ENCODE measurements around the gene TANC1.

DNA sequence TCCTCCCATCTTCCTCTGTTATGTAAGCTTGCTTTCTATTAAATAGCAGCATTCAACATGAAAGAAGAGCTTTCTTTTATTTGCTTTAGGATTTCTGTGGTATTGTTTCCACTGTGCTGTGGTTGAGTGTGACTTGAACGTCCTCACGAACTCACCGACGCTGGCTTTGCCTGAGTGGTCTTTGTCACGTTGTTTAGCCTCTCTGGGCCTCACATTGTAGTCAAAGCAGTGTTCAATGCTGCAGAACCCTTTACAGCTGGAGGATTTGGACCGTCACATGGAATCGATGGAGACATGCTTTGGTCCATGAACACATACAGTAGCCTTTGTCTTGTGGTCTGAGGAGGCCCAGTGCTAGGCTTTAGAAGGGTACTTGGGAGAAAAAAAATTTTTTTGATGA lies 66.3 kb downstream of the TANC1 start:
- TF ChIP-seq CTCF (IDR thresholded peaks at IDR 0.05) = no peak
- no peak for TF ChIP-seq MYC (IDR thresholded peaks at IDR 0.05; ENCODE audit: borderline replicate concordance, low read length)
- TF ChIP-seq USF2 (IDR thresholded peaks at IDR 0.05) = no peak
- no peak for TF ChIP-seq RCOR1 (IDR thresholded peaks at IDR 0.05; ENCODE audit: low read depth, low read length)

Measured in A549 (cell line).